HG02678 (cell line): ENCODE data around the gene CARD10.
"Not testable (repeated sequence)": the region's sequence is repeated elsewhere in the genome, so short reads cannot be mapped to it uniquely, and the experiment has no call there.

ENCODE experiments used
- ATAC-seq: cut with Tn5 transposase; IDR thresholded peaks from one replicate; pipeline ENCODE4 v1.9.1; 2021; ENCODE audit warnings: mild to moderate bottlenecking, moderate library complexity; ENCODE audit not compliant: unreplicated experiment

The CARD10 gene

GRCh38 chr22:37527081-37527752 is 8.0 kb upstream of the CARD10 start:
- ATAC-seq = not testable (repeated sequence)

GRCh38 chr22:37526376-37526775 is 7.2 kb upstream of the CARD10 start:
- ATAC-seq = no peak

- no peak for ATAC-seq
These were observed 6.6 kb upstream of the CARD10 start for GRCh38 chr22:37525746-37526350.

GRCh38 chr22:37525073-37525745 is 6.0 kb upstream of the CARD10 start:
- ATAC-seq = no peak

- ATAC-seq = no peak
These were observed 3.3 kb upstream of the CARD10 start for GRCh38 chr22:37522482-37522881.

- no peak for ATAC-seq
These were observed 2.1 kb upstream of the CARD10 start for GRCh38 chr22:37521236-37521739.

- ATAC-seq = no peak
These were observed 1.6 kb upstream of the CARD10 start for GRCh38 chr22:37520776-37521191.

GRCh38 chr22:37518509-37519267 is 527 bp downstream of the CARD10 start:
- no peak for ATAC-seq

- ATAC-seq = no peak
These were observed 1.3 kb downstream of the CARD10 start for GRCh38 chr22:37517826-37518450.

- no peak for ATAC-seq
These were observed 2.8 kb downstream of the CARD10 start for GRCh38 chr22:37516456-37516855.

- no peak for ATAC-seq
These were observed 3.3 kb downstream of the CARD10 start for GRCh38 chr22:37515901-37516300.

- no peak for ATAC-seq
These were observed 4.6 kb downstream of the CARD10 start for GRCh38 chr22:37514526-37515051.

- ATAC-seq = no peak
These were observed 7.7 kb downstream of the CARD10 start for GRCh38 chr22:37511395-37512104.

GRCh38 chr22:37510091-37510490 is 9.1 kb downstream of the CARD10 start:
- ATAC-seq = no peak

GRCh38 chr22:37509059-37509860 is 10.0 kb downstream of the CARD10 start:
- no peak for ATAC-seq

- no peak for ATAC-seq
These were observed 10.7 kb downstream of the CARD10 start for GRCh38 chr22:37508431-37508992.

- no peak for ATAC-seq
These were observed 11.5 kb downstream of the CARD10 start for GRCh38 chr22:37507731-37508130.

GRCh38 chr22:37505989-37506388 is 13.2 kb downstream of the CARD10 start:
- no peak for ATAC-seq

GRCh38 chr22:37505565-37505964 is 13.7 kb downstream of the CARD10 start:
- ATAC-seq = no peak
